ENCODE data around the gene MACROD2.

DNA sequence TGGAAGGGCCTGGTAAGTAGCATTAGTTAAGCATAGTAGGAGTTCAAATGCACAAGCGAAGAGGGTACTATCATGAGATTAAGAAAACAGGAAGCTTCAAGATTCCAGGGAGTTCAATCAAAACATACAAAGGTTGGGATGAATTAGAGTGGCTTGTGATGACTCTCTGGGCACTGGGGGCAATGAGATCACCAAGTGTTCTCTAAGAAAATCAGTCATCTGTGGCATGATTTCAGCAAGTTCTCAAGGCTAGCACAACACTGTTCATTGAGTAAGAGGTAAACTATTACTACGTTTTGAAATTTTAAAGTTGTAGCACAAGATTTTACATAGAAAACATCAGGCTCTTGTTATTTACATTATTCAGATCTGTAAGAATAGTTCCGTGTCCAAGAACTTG lies 481.8 kb downstream of the MACROD2 start:
- TF ChIP-seq ZNF664 (tag by site-specific recombination; IDR thresholded peaks at IDR 0.05) (no peak), ZNF292 (tag by site-specific recombination; IDR thresholded peaks at IDR 0.05; ENCODE audit: borderline replicate concordance, low read depth) (no peak), ZXDB (tag by site-specific recombination; IDR thresholded peaks at IDR 0.05) (no peak), ZEB2 (tag by site-specific recombination; IDR thresholded peaks at IDR 0.05) (no peak), ZBTB8A (tag by site-specific recombination; IDR thresholded peaks at IDR 0.05) (no peak), SETDB1 (IDR thresholded peaks at IDR 0.05; ENCODE audit: insufficient read length, low read length) (no peak), RBAK (tag by site-specific recombination; IDR thresholded peaks at IDR 0.05) (no peak), ZNF202 (tag by site-specific recombination; IDR thresholded peaks at IDR 0.05; ENCODE audit: borderline replicate concordance) (no peak)
- TF ChIP-seq, protein P1, sequence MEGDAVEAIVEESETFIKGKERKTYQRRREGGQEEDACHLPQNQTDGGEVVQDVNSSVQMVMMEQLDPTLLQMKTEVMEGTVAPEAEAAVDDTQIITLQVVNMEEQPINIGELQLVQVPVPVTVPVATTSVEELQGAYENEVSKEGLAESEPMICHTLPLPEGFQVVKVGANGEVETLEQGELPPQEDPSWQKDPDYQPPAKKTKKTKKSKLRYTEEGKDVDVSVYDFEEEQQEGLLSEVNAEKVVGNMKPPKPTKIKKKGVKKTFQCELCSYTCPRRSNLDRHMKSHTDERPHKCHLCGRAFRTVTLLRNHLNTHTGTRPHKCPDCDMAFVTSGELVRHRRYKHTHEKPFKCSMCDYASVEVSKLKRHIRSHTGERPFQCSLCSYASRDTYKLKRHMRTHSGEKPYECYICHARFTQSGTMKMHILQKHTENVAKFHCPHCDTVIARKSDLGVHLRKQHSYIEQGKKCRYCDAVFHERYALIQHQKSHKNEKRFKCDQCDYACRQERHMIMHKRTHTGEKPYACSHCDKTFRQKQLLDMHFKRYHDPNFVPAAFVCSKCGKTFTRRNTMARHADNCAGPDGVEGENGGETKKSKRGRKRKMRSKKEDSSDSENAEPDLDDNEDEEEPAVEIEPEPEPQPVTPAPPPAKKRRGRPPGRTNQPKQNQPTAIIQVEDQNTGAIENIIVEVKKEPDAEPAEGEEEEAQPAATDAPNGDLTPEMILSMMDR (tag by site-specific recombination; IDR thresholded peaks at IDR 0.05) = no peak
- TF ChIP-seq, protein P2, sequence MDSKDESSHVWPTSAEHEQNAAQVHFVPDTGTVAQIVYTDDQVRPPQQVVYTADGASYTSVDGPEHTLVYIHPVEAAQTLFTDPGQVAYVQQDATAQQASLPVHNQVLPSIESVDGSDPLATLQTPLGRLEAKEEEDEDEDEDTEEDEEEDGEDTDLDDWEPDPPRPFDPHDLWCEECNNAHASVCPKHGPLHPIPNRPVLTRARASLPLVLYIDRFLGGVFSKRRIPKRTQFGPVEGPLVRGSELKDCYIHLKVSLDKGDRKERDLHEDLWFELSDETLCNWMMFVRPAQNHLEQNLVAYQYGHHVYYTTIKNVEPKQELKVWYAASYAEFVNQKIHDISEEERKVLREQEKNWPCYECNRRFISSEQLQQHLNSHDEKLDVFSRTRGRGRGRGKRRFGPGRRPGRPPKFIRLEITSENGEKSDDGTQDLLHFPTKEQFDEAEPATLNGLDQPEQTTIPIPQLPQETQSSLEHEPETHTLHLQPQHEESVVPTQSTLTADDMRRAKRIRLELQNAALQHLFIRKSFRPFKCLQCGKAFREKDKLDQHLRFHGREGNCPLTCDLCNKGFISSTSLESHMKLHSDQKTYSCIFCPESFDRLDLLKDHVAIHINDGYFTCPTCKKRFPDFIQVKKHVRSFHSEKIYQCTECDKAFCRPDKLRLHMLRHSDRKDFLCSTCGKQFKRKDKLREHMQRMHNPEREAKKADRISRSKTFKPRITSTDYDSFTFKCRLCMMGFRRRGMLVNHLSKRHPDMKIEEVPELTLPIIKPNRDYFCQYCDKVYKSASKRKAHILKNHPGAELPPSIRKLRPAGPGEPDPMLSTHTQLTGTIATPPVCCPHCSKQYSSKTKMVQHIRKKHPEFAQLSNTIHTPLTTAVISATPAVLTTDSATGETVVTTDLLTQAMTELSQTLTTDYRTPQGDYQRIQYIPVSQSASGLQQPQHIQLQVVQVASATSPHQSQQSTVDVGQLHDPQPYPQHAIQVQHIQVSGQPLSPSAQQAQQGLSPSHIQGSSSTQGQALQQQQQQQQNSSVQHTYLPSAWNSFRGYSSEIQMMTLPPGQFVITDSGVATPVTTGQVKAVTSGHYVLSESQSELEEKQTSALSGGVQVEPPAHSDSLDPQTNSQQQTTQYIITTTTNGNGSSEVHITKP (tag by site-specific recombination; IDR thresholded peaks at IDR 0.05) = no peak
